Activated CD8-positive, alpha-beta T cell treated with anti-CD3 and anti-CD28 coated beads for 36 hours (primary cell): Measurements from ENCODE around the gene TBCB. TPM values are rescaled to one million over a fixed set of nuclear protein-coding genes. Genes with fewer than 3 reads are reported as not detected.

ENCODE experiments used
- ATAC-seq: fragments of 200-7000 bp; cut with Tn5 transposase; one replicate; pipeline ENCODE4 v1.10.0; 2021; ENCODE audit warnings: mild to moderate bottlenecking, moderate library complexity
- CTCF ChIA-PET: fragments of 350-600 bp; sonication (Branson Sonifier 250); formaldehyde crosslinking; loops from one replicate; lab custom pipeline; 2021; ENCODE audit warnings: antibody characterized with exemption; lab: Charles Lee
- POLR2A ChIA-PET: fragments of 350-600 bp; sonication (Branson Sonifier 250); formaldehyde crosslinking; loops from one replicate; lab custom pipeline; 2021; ENCODE audit warnings: antibody characterized with exemption; lab: Charles Lee
- DNase-seq: peaks from one replicate; pipeline ENCODE4 v3.0.0-alpha.2; 2020
- H3K27ac Mint-ChIP-seq: one replicate; pipeline ENCODE4 v1.8.0; 2021; ENCODE audit warnings: mild to moderate bottlenecking, mixed read lengths
- H3K27me3 Mint-ChIP-seq: one replicate; pipeline ENCODE4 v1.8.0; 2021; ENCODE audit warnings: mixed read lengths
- H3K36me3 Mint-ChIP-seq: one replicate; pipeline ENCODE4 v1.8.0; 2021; ENCODE audit warnings: low read depth, mixed read lengths
- H3K4me1 Mint-ChIP-seq: one replicate; pipeline ENCODE4 v1.8.0; 2021; ENCODE audit warnings: low read depth, mixed read lengths
- H3K4me3 Mint-ChIP-seq: one replicate; pipeline ENCODE4 v1.8.0; 2021; ENCODE audit warnings: mild to moderate bottlenecking, moderate library complexity, mixed read lengths
- H3K9me3 Mint-ChIP-seq: one replicate; pipeline ENCODE4 v1.8.0; 2021; ENCODE audit warnings: mixed read lengths
- CTCF ChIP-seq: fragments of 200-600 bp; IDR thresholded peaks from one replicate; pipeline ENCODE4 v1.8.0; 2022; ENCODE audit warnings: antibody characterized with exemption, mild to moderate bottlenecking
- intact Hi-C: fragments of 100-400 bp; cut with micrococcal nuclease; formaldehyde crosslinking; loops from one replicate; pipeline ENCODE4 v1.10.0; 2022
- total RNA-seq, 2 experiments: library from RNA; stranded (reverse); gene quantifications; one replicate each; pipeline ENCODE4 v1.2.3, GENCODE V29; 2021

Gene TBCB
- total RNA-seq, 2 experiments from 2014 or later = 74.9 to 81.7 TPM

GRCh38 chr19:36149673-36150406 lies 34.6 kb downstream of the TBCB start:
- ChIA-PET POLR2A (interaction anchor here (0.6 to 0.8 kb wide), 2 partner anchors 13 to 23 kb away, joined by 3 to 4 read pairs; no protein-coding TSS in a partner anchor), CTCF (interaction anchor here (1.1 kb wide), 1 partner anchor 21 kb away, joined by 4 read pairs; no protein-coding TSS in a partner anchor)
- Mint-ChIP-seq H3K27ac (no peak overlapping the region), H3K36me3 (peaks cover 36% of the 10 kb centered on the region), H3K9me3 (no peaks in the 10 kb centered on the region), H3K4me1 (no peaks in the 10 kb centered on the region), H3K4me3 (no peak overlapping the region), H3K27me3 (no peaks in the 10 kb centered on the region)
- intact Hi-C loops = no loop called here
- no peak for TF ChIP-seq CTCF
- DNase-seq (no peak), ATAC-seq (no peak)

- Mint-ChIP-seq H3K27ac (no peak overlapping the region), H3K4me1 (no peaks in the 10 kb centered on the region), H3K9me3 (no peaks in the 10 kb centered on the region), H3K36me3 (peaks cover 35% of the 10 kb centered on the region), H3K4me3 (no peak overlapping the region), H3K27me3 (no peaks in the 10 kb centered on the region)
- ChIA-PET CTCF (interaction anchor here (1.1 kb wide), 1 partner anchor 22 kb away, joined by 4 read pairs; no protein-coding TSS in a partner anchor), POLR2A (interaction anchor here (0.6 kb wide), 1 partner anchor 45 kb away, joined by 3 read pairs; no protein-coding TSS in a partner anchor)
- no peak for ATAC-seq
- no peak for DNase-seq
- no peak for TF ChIP-seq CTCF
- intact Hi-C loops = no loop called here
These were observed 35.3 kb downstream of the TBCB start for GRCh38 chr19:36150586-36150985.

- H3K9me3 Mint-ChIP-seq = no peaks in the 10 kb centered on the region
- TF ChIP-seq CTCF = no peak
- no peak for DNase-seq
- H3K27ac Mint-ChIP-seq = no peak overlapping the region
- no peak overlapping the region for H3K4me3 Mint-ChIP-seq
- no peaks in the 10 kb centered on the region for H3K27me3 Mint-ChIP-seq
- ChIA-PET POLR2A (interaction anchor here (0.6 kb wide), 1 partner anchor 45 kb away, joined by 3 read pairs; no protein-coding TSS in a partner anchor), CTCF (interaction anchor here (0.6 kb wide), 1 partner anchor 18 kb away, joined by 3 read pairs; no protein-coding TSS in a partner anchor)
- intact Hi-C loops = no loop called here
- ATAC-seq = no peak
- peaks cover 27% of the 10 kb centered on the region for H3K36me3 Mint-ChIP-seq
- no peaks in the 10 kb centered on the region for H3K4me1 Mint-ChIP-seq
These were observed 36.1 kb downstream of the TBCB start for GRCh38 chr19:36151144-36152018.

- no peaks in the 10 kb centered on the region for H3K27me3 Mint-ChIP-seq
- POLR2A ChIA-PET = no interaction called here
- peaks cover 23% of the 10 kb centered on the region for H3K36me3 Mint-ChIP-seq
- CTCF ChIA-PET = no interaction called here
- no peak overlapping the region for H3K4me3 Mint-ChIP-seq
- DNase-seq = no peak
- intact Hi-C loops = no loop called here
- no peaks in the 10 kb centered on the region for H3K4me1 Mint-ChIP-seq
- no peak for ATAC-seq
- H3K9me3 Mint-ChIP-seq = no peaks in the 10 kb centered on the region
- TF ChIP-seq CTCF = no peak
- no peak overlapping the region for H3K27ac Mint-ChIP-seq
These were observed 36.7 kb downstream of the TBCB start for GRCh38 chr19:36152019-36152351.
